K562 (cell line): ENCODE measurements around the gene ICAM3. TPM values are rescaled to one million over a fixed set of nuclear protein-coding genes. Genes with fewer than 3 reads are reported as not detected.
A peak's percentile ranks its signal among the peaks of the same experiment; 100 is the strongest.

ENCODE experiments used
- BMI1 ChIP-seq: fragments of 150-350 bp; IDR thresholded peaks from 2 replicates; pipeline ENCODE4 v1.6.1; 2014; ENCODE audit warnings: low read length
- CHD7 ChIP-seq: fragments of 200-600 bp; sonication (generic); IDR thresholded peaks from one replicate; pipeline ENCODE4 v1.6.1; 2012; ENCODE audit warnings: mild to moderate bottlenecking, low read depth, low read length, inconsistent platforms
- EP400 ChIP-seq: fragments of 450-650 bp; IDR thresholded peaks from 2 replicates; pipeline ENCODE4 v1.6.1; 2017; ENCODE audit warnings: antibody characterized with exemption, mild to moderate bottlenecking, moderate library complexity
- FOXK1 ChIP-seq: sonication (generic); formaldehyde crosslinking; IDR thresholded peaks from 2 replicates; pipeline ENCODE4 v1.8.0; 2022; ENCODE audit warnings: missing genetic modification reagents, mild to moderate bottlenecking, borderline replicate concordance
- HSF4 ChIP-seq: fragments of 250-450 bp; sonication (Bioruptor Pico); IDR thresholded peaks from 2 replicates; pipeline ENCODE4 v2.1.2; 2022; ENCODE audit warnings: mild to moderate bottlenecking, moderate library complexity, borderline replicate concordance
- PHB2 ChIP-seq: fragments of 450-650 bp; IDR thresholded peaks from 2 replicates; pipeline ENCODE4 v1.6.1; 2017; ENCODE audit warnings: low read depth
- SETDB1 ChIP-seq: IDR thresholded peaks from one replicate; pipeline ENCODE4 v1.6.1; 2012; ENCODE audit warnings: low read length, control low read depth, inconsistent platforms
- SMARCA4 ChIP-seq: fragments of 450-650 bp; IDR thresholded peaks from 2 replicates; pipeline ENCODE4 v1.6.1; 2016
- SNIP1 ChIP-seq: fragments of 450-650 bp; IDR thresholded peaks from 2 replicates; pipeline ENCODE4 v1.7.1; 2017; ENCODE audit warnings: low read depth, mild to moderate bottlenecking
- TRIM28 ChIP-seq: fragments of 450-650 bp; IDR thresholded peaks from 2 replicates; pipeline ENCODE4 v1.6.1; 2017
- polyA plus RNA-seq, 8 experiments: library from polyadenylated mRNA; depleted of rRNA in 4 of 8; stranded (reverse) in 5 of 8; unstranded in 3 of 8; fragments of >200 nt; fragmentation: Nextera tagmentation in 2 of 8; fragmentation: Illumina TruSeq in 1 of 8; extraction: Ambion mirVana in 2 of 8; extraction: Trizol in 1 of 8; gene quantifications; 2 replicates each; pipeline versions ENCODE4 v1.2.1 to v1.2.3, GENCODE V29; 2011 to 2014; ENCODE audit warnings: inconsistent platforms in 1 of 8, missing spikeins in 1 of 8
- total RNA-seq, 7 experiments: library from RNA; depleted of rRNA in 6 of 7; stranded (reverse); fragments of >200 nt in 6 of 7; fragmentation: Illumina TruSeq in 2 of 7; extraction: Trizol in 2 of 7; gene quantifications; 2 replicates each; pipeline versions ENCODE4 v1.2.1 to v1.2.3, GENCODE V29; 2011 to 2021; ENCODE audit warnings: low replicate concordance in 1 of 7
- TF ChIP-seq, protein P1 (sequence below): sonication (generic); formaldehyde crosslinking; IDR thresholded peaks from 2 replicates; pipeline ENCODE4 v1.8.0; 2022; ENCODE audit warnings: mild to moderate bottlenecking, missing genetic modification reagents
- TF ChIP-seq, protein P2 (sequence below): fragments of 450-650 bp; formaldehyde crosslinking; IDR thresholded peaks from 2 replicates; pipeline ENCODE4 v1.4.0; 2020; ENCODE audit warnings: mild to moderate bottlenecking, moderate library complexity
- TF ChIP-seq, protein P3 (sequence below): IDR thresholded peaks from 3 replicates; pipeline ENCODE4 v1.6.1; 2011; ENCODE audit warnings: borderline replicate concordance, mild to moderate bottlenecking; ENCODE audit not compliant: insufficient read length, insufficient read depth

ICAM3 gene
- total and polyA plus RNA-seq, 9 of the 15 experiments (the other 6 are each of a cell fraction or from before 2014, with no cell fraction given), result 6.5 to 39.5 (median 24.2) TPM

GRCh38 chr19:10299545-10300458 is 39.6 kb downstream of the ICAM3 start (continued):
- TF ChIP-seq SNIP1, result no peak
- TF ChIP-seq TRIM28, result peak; percentile 45; the same call in 1 of the 2 replicates
- no peak; the same call in 1 of the 2 replicates for TF ChIP-seq HSF4 (CRISPR knock-in tag)
- TF ChIP-seq SETDB1, result no peak
- TF ChIP-seq, protein P1, sequence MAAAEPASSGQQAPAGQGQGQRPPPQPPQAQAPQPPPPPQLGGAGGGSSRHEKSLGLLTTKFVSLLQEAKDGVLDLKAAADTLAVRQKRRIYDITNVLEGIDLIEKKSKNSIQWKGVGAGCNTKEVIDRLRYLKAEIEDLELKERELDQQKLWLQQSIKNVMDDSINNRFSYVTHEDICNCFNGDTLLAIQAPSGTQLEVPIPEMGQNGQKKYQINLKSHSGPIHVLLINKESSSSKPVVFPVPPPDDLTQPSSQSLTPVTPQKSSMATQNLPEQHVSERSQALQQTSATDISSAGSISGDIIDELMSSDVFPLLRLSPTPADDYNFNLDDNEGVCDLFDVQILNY (CRISPR knock-in tag), result no peak
- no peak for TF ChIP-seq FOXK1 (CRISPR knock-in tag)
- no peak for TF ChIP-seq CHD7
- TF ChIP-seq, protein P2, sequence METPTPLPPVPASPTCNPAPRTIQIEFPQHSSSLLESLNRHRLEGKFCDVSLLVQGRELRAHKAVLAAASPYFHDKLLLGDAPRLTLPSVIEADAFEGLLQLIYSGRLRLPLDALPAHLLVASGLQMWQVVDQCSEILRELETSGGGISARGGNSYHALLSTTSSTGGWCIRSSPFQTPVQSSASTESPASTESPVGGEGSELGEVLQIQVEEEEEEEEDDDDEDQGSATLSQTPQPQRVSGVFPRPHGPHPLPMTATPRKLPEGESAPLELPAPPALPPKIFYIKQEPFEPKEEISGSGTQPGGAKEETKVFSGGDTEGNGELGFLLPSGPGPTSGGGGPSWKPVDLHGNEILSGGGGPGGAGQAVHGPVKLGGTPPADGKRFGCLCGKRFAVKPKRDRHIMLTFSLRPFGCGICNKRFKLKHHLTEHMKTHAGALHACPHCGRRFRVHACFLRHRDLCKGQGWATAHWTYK, result no peak
- TF ChIP-seq, protein P3, sequence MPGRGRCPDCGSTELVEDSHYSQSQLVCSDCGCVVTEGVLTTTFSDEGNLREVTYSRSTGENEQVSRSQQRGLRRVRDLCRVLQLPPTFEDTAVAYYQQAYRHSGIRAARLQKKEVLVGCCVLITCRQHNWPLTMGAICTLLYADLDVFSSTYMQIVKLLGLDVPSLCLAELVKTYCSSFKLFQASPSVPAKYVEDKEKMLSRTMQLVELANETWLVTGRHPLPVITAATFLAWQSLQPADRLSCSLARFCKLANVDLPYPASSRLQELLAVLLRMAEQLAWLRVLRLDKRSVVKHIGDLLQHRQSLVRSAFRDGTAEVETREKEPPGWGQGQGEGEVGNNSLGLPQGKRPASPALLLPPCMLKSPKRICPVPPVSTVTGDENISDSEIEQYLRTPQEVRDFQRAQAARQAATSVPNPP, result no peak
- no peak for TF ChIP-seq BMI1
- TF ChIP-seq PHB2, result peak; percentile 71
- TF ChIP-seq EP400, result peak; percentile 72; the same call in 1 of the 2 replicates
- peak; percentile 92 for TF ChIP-seq SMARCA4
